SK-N-SH (cell line): Measurements from ENCODE around the gene LRMDA. TPM values are rescaled to one million over a fixed set of nuclear protein-coding genes. Genes with fewer than 3 reads are reported as not detected.

Source experiments
- CTCF ChIA-PET: fragments of 300-600, 350-600 bp; formaldehyde crosslinking; extraction: SDS; loops from one replicate; lab custom pipeline; 2021; lab: Yijun Ruan, JAX
- POLR2A ChIA-PET: fragments of 350-600 bp; sonication (Branson Sonifier 250); formaldehyde crosslinking; extraction: SDS; loops from one replicate; lab custom pipeline; 2020; ENCODE audit warnings: antibody characterized with exemption, inconsistent platforms; lab: Yijun Ruan, JAX
- DNase-seq: peaks from one replicate; pipeline ENCODE4 v3.0.0; 2012
- H2AFZ ChIP-seq: fragments of 200-600 bp; sonication (generic); 2 replicates; pipeline ENCODE4 v1.8.1; 2016; ENCODE audit warnings: antibody characterized with exemption, mild to moderate bottlenecking, low read depth
- H3F3A ChIP-seq: fragments of 200-600 bp; sonication (generic); replicated peaks from 2 replicates; pipeline ENCODE3; 2016; ENCODE audit warnings: antibody characterized with exemption, mild to moderate bottlenecking; ENCODE audit not compliant: insufficient read depth
- H3K27ac ChIP-seq, 2 experiments: fragments of 200-500 bp in 1 of 2; fragments of 200-600 bp in 1 of 2; sonication (Bioruptor generic) in 1 of 2; sonication (generic), shearing (Covaris generic) in 1 of 2; 2 replicates each; pipeline versions ENCODE4 v1.5.1 to v1.6.1; 2014 to 2016; ENCODE audit warnings: low read depth in 2 of 2, inconsistent platforms in 1 of 2, low read length in 1 of 2, mild to moderate bottlenecking in 1 of 2, mixed read lengths in 1 of 2
- H3K27me3 ChIP-seq: fragments of 200-600 bp; sonication (generic), shearing (Covaris generic); 2 replicates; pipeline ENCODE4 v1.6.1; 2016; ENCODE audit warnings: mixed run types; ENCODE audit not compliant: insufficient read depth
- H3K36me3 ChIP-seq, 2 experiments: fragments of 200-500 bp in 1 of 2; fragments of 200-600 bp in 1 of 2; sonication (Bioruptor generic) in 1 of 2; sonication (generic) in 1 of 2; replicated peaks in 1 of 2; 2 replicates each; pipeline versions ENCODE3 to v1.5.1; 2014 to 2016; ENCODE audit warnings: low read length in 1 of 2, mild to moderate bottlenecking in 1 of 2; ENCODE audit not compliant: insufficient read depth in 2 of 2, control insufficient read depth in 1 of 2
- H3K4me1 ChIP-seq, 2 experiments: fragments of 200-500 bp in 1 of 2; fragments of 200-600 bp in 1 of 2; sonication (Bioruptor generic) in 1 of 2; sonication (generic), shearing (Covaris generic) in 1 of 2; 2 replicates each; pipeline versions ENCODE4 v1.5.1 to v1.6.1; 2014 to 2016; ENCODE audit warnings: low read depth in 1 of 2, low read length in 1 of 2, mixed run types in 1 of 2; ENCODE audit not compliant: insufficient read depth in 2 of 2, control insufficient read depth in 1 of 2
- H3K4me2 ChIP-seq: fragments of 200-600 bp; sonication (generic), shearing (Covaris generic); 2 replicates; pipeline ENCODE4 v1.6.1; 2017; ENCODE audit warnings: mixed run types
- H3K4me3 ChIP-seq, 2 experiments: fragments of 200-500 bp in 1 of 2; fragments of 200-600 bp in 1 of 2; sonication (Bioruptor generic) in 1 of 2; sonication (generic), shearing (Covaris generic) in 1 of 2; 2 replicates each; pipeline versions ENCODE4 v1.5.1 to v1.8.1; 2014 to 2016; ENCODE audit warnings: low read depth in 2 of 2, inconsistent platforms in 1 of 2, low read length in 1 of 2, mild to moderate bottlenecking in 1 of 2, mixed read lengths in 1 of 2, moderate library complexity in 1 of 2
- H3K79me2 ChIP-seq: fragments of 200-600 bp; sonication (generic); 2 replicates; pipeline ENCODE4 v1.8.1; 2017; ENCODE audit warnings: mild to moderate bottlenecking; ENCODE audit not compliant: insufficient read depth
- H3K9ac ChIP-seq: fragments of 200-600 bp; sonication (generic); 2 replicates; pipeline ENCODE4 v1.6.1; 2017; ENCODE audit warnings: mixed run types
- H3K9me2 ChIP-seq: fragments of 200-600 bp; sonication (generic); 2 replicates; pipeline ENCODE4 v1.6.1; 2017; ENCODE audit warnings: mixed run types
- H3K9me3 ChIP-seq: fragments of 200-600 bp; sonication (generic); 2 replicates; pipeline ENCODE4 v1.6.1; 2017; ENCODE audit warnings: mixed run types, mild to moderate bottlenecking, moderate library complexity
- H4K20me1 ChIP-seq: fragments of 200-600 bp; sonication (generic); 2 replicates; pipeline ENCODE4 v1.6.1; 2017; ENCODE audit warnings: mild to moderate bottlenecking, mixed run types; ENCODE audit not compliant: insufficient read depth
- ELF1 ChIP-seq: IDR thresholded peaks from 2 replicates; pipeline ENCODE4 v1.4.0; 2012
- FOXJ3 ChIP-seq: sonication (generic); formaldehyde crosslinking; IDR thresholded peaks from 2 replicates; pipeline ENCODE4 v1.5.1; 2020; ENCODE audit warnings: mild to moderate bottlenecking, missing genetic modification reagents
- FOXM1 ChIP-seq: IDR thresholded peaks from 2 replicates; pipeline ENCODE4 v1.4.0; 2012; ENCODE audit warnings: low read depth, mild to moderate bottlenecking
- JUND ChIP-seq: IDR thresholded peaks from 2 replicates; pipeline ENCODE4 v1.4.0; 2012
- MAX ChIP-seq: IDR thresholded peaks from 2 replicates; pipeline ENCODE4 v1.4.0; 2012; ENCODE audit warnings: low read depth
- NFIC ChIP-seq: IDR thresholded peaks from 2 replicates; pipeline ENCODE4 v1.4.0; 2012; ENCODE audit warnings: borderline replicate concordance
- RAD21 ChIP-seq: IDR thresholded peaks from 2 replicates; pipeline ENCODE4 v1.6.1; 2012; ENCODE audit warnings: mild to moderate bottlenecking, low read length
- RCOR1 ChIP-seq: fragments of 150-350 bp; IDR thresholded peaks from 2 replicates; pipeline ENCODE4 v1.6.1; 2017; ENCODE audit warnings: antibody characterized with exemption, low read length
- RFX5 ChIP-seq: IDR thresholded peaks from 2 replicates; pipeline ENCODE4 v1.6.1; 2012; ENCODE audit warnings: mild to moderate bottlenecking, improper control_type of control experiment, low read length
- SIN3A ChIP-seq: IDR thresholded peaks from 2 replicates; pipeline ENCODE4 v1.6.1; 2012; ENCODE audit warnings: low read depth, mild to moderate bottlenecking, low read length, moderate library complexity, borderline replicate concordance
- TAF1 ChIP-seq: IDR thresholded peaks from 2 replicates; pipeline ENCODE4 v1.6.1; 2012; ENCODE audit warnings: low read depth, mild to moderate bottlenecking, low read length, moderate library complexity, borderline replicate concordance
- TCF12 ChIP-seq: IDR thresholded peaks from 2 replicates; pipeline ENCODE4 v1.4.0; 2012
- USF1 ChIP-seq: IDR thresholded peaks from 2 replicates; pipeline ENCODE4 v1.4.0; 2012; ENCODE audit warnings: low read depth, borderline replicate concordance
- USF2 ChIP-seq: fragments of 150-350 bp; IDR thresholded peaks from 2 replicates; pipeline ENCODE4 v1.6.1; 2017; ENCODE audit warnings: antibody characterized with exemption, low read length, low read depth, borderline replicate concordance
- ZBTB33 ChIP-seq: IDR thresholded peaks from 2 replicates; pipeline ENCODE4 v1.4.0; 2012; ENCODE audit warnings: low read depth, borderline replicate concordance
- WGBS: methylation state at CpG from one replicate; pipeline ENCODE4 v1.1.6; 2017; ENCODE audit warnings: low lambda C conversion rate; 5-methylcytosine and 5-hydroxymethylcytosine counted together
- polyA plus RNA-seq, 3 experiments: library from polyadenylated mRNA; depleted of rRNA; stranded (reverse); fragments of >200 nt; gene quantifications; 2 replicates each; pipeline ENCODE4 v1.2.3, GENCODE V29; 2012

Gene LRMDA
- polyA plus RNA-seq, 1 of the 3 experiments (the other 2 are of a cell fraction), result 0.95 TPM

- ChIA-PET CTCF (no interaction called here), POLR2A (no interaction called here)
- no peaks in the 10 kb centered on the region for H4K20me1 ChIP-seq
- no peaks in the 10 kb centered on the region for H3K9me2 ChIP-seq
- no peaks in the 10 kb centered on the region for H3K27me3 ChIP-seq
- H3K36me3 ChIP-seq, result no peaks in the 10 kb centered on the region
- no peak overlapping the region for H3K9ac ChIP-seq
- H2AFZ ChIP-seq, result no peak overlapping the region; the same call in 1 of the 2 replicates
- DNase-seq, result no peak
- no peaks in the 10 kb centered on the region for H3K79me2 ChIP-seq
- no peaks in the 10 kb centered on the region for H3F3A ChIP-seq
- H3K4me3 ChIP-seq, result no peak overlapping the region
- peaks cover 7 to 9% of the 10 kb centered on the region in 2 experiments; a peak in 3 of 4 replicates for H3K4me1 ChIP-seq
- no peak for TF ChIP-seq RCOR1
- no peak for TF ChIP-seq SIN3A
- no peak for TF ChIP-seq RAD21
- no peak for TF ChIP-seq JUND
- TF ChIP-seq TAF1, result no peak
- no peak for TF ChIP-seq FOXJ3 (CRISPR knock-in tag)
- TF ChIP-seq FOXM1, result no peak
- TF ChIP-seq NFIC, result no peak
- no peak for TF ChIP-seq ELF1
- TF ChIP-seq ZBTB33, result no peak
- no peak for TF ChIP-seq USF2
- no peak for TF ChIP-seq MAX
- no peak for TF ChIP-seq USF1
- H3K27ac ChIP-seq, result no peak overlapping the region
- H3K4me2 ChIP-seq, result no peak overlapping the region
- H3K9me3 ChIP-seq, result no peaks in the 10 kb centered on the region
- 86% methylated on average over 3 of the region's 3 CpGs for WGBS
Observed at GRCh38 chr10:76393875-76394706, 962.7 kb downstream of the LRMDA start.

GRCh38 chr10:76394707-76395042, 963.3 kb downstream of the LRMDA start:
- no peak for TF ChIP-seq RFX5
- no peak for TF ChIP-seq TCF12
- H3K79me2 ChIP-seq, result no peaks in the 10 kb centered on the region
- no peak overlapping the region for H3K27ac ChIP-seq

More at GRCh38 chr10:76394707-76395042, 963.3 kb downstream of the LRMDA start:
- Histone ChIP-seq H3K4me1 (peaks cover 7 to 9% of the 10 kb centered on the region in 2 experiments; a peak in 3 of 4 replicates), H3K9ac (no peak overlapping the region), H3K27me3 (no peaks in the 10 kb centered on the region), H3K9me3 (no peaks in the 10 kb centered on the region), H3K4me3 (no peak overlapping the region), H3F3A (no peaks in the 10 kb centered on the region), H2AFZ (no peak overlapping the region), H3K4me2 (no peak overlapping the region), H3K9me2 (no peaks in the 10 kb centered on the region), H4K20me1 (no peaks in the 10 kb centered on the region), H3K36me3 (no peaks in the 10 kb centered on the region)
- POLR2A ChIA-PET, result no interaction called here
- CTCF ChIA-PET, result no interaction called here
- DNase-seq, result no peak
